Right atrium auricular region (tissue), 2 donors: ENCODE data around the gene PPP1R2C. TPM values are rescaled to one million over a fixed set of nuclear protein-coding genes. Genes with fewer than 3 reads are reported as not detected.

Source experiments
- DNase-seq: peaks from one replicate; pipeline ENCODE4 v3.0.0-alpha.2; 2019; ENCODE audit warnings: low spot score
- H3K27ac ChIP-seq, 2 donors: fragments of 200-600 bp; sonication (generic); 1 replicate in 1 of 2; 2 replicates in 1 of 2; pipeline ENCODE4 v1.5.1; 2016 to 2019
- H3K27me3 ChIP-seq, 2 donors: fragments of 200-600 bp; sonication (generic); one replicate each; pipeline versions ENCODE4 v1.5.1 to v1.6.0; 2017 to 2019
- H3K36me3 ChIP-seq: fragments of 200-600 bp; sonication (generic); one replicate; pipeline ENCODE4 v1.5.1; 2016
- H3K4me1 ChIP-seq, 2 donors: fragments of 200-600 bp; sonication (generic); one replicate each; pipeline versions ENCODE4 v1.5.1 to v1.6.0; 2017 to 2019
- H3K4me3 ChIP-seq, 2 donors: fragments of 200-600 bp; sonication (generic); 1 replicate in 1 of 2; 2 replicates in 1 of 2; pipeline ENCODE4 v1.5.1; 2017 to 2019; ENCODE audit warnings: mild to moderate bottlenecking in 1 of 2, moderate library complexity in 1 of 2
- H3K9me3 ChIP-seq, 2 donors: fragments of 200-600 bp; sonication (generic); one replicate each; pipeline ENCODE4 v1.5.1; 2019
- total RNA-seq, 2 donors: library from RNA; depleted of rRNA; stranded (reverse); fragments of >200 nt; gene quantifications; one replicate each; pipeline ENCODE4 v1.1.0, GENCODE V29; 2016
- TF ChIP-seq, protein P1 (sequence below), 2 donors: fragments of 200-600 bp; sonication (generic); IDR thresholded peaks; one replicate each; pipeline ENCODE4 v1.5.1; 2019; ENCODE audit warnings: antibody characterized with exemption in 2 of 2

PPP1R2C gene
- total RNA-seq, 2 donors from 2014 or later: not detected

GRCh38 chrX:42818151-42818921, 40.4 kb upstream of the PPP1R2C start:
- H3K4me1 ChIP-seq: no peaks in the 10 kb centered on the region
- H3K36me3 ChIP-seq: no peaks in the 10 kb centered on the region
- no peak for DNase-seq
- no peak overlapping the region for H3K4me3 ChIP-seq
- peaks cover 7 to 26% of the 10 kb centered on the region in 2 donors for H3K9me3 ChIP-seq
- H3K27ac ChIP-seq: no peak overlapping the region
- H3K27me3 ChIP-seq: no peaks in the 10 kb centered on the region
- TF ChIP-seq, protein P1, sequence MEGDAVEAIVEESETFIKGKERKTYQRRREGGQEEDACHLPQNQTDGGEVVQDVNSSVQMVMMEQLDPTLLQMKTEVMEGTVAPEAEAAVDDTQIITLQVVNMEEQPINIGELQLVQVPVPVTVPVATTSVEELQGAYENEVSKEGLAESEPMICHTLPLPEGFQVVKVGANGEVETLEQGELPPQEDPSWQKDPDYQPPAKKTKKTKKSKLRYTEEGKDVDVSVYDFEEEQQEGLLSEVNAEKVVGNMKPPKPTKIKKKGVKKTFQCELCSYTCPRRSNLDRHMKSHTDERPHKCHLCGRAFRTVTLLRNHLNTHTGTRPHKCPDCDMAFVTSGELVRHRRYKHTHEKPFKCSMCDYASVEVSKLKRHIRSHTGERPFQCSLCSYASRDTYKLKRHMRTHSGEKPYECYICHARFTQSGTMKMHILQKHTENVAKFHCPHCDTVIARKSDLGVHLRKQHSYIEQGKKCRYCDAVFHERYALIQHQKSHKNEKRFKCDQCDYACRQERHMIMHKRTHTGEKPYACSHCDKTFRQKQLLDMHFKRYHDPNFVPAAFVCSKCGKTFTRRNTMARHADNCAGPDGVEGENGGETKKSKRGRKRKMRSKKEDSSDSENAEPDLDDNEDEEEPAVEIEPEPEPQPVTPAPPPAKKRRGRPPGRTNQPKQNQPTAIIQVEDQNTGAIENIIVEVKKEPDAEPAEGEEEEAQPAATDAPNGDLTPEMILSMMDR (IDR thresholded peaks at IDR 0.05): no peak

DNA sequence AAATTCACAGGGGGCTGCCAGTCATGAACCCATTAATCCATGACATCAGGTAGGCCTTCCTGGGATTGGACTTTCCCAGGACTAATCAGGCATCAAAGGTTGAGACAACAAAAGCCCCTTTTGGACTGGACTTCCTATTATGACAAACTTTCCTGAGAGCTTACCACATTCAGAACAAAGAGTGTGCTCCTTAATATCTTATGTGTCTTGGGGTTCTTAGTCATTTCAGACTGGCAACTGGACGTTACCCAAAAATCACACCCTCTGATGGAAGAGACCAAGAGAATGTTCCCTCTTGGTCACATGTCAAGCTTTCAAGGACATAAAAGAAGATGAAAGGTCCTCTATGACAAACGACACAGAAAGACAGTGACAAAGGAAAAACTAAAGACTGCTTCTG, 31.6 kb upstream of the PPP1R2C start:
- no peak for DNase-seq
- Histone ChIP-seq H3K4me3 (no peak overlapping the region), H3K9me3 (peaks cover 0 to 3% of the 10 kb centered on the region in 2 donors), H3K36me3 (no peaks in the 10 kb centered on the region), H3K27me3 (no peaks in the 10 kb centered on the region), H3K4me1 (no peaks in the 10 kb centered on the region), H3K27ac (no peak overlapping the region)
- TF ChIP-seq, protein P1 (IDR thresholded peaks at IDR 0.05): no peak

DNA sequence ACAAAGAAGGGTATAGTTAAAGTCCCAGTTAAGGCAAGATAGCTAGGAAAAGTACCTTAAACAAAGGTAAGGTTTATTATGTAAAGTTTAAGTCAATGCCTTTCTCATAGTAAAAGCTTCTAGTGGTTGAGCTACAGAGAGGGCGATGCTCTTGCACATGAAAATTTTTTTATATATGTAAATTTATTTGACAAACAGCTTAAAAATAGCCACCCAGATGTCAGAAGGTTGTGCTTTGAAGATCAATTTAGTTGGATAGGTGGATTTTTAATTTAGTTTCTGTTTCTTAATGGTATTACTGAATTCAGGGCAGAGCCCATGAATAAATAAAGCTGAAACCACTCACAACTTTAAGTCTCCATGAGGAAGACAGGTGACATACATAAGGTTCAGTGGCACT, 29.4 kb upstream of the PPP1R2C start:
- H3K27me3 ChIP-seq: no peaks in the 10 kb centered on the region

GRCh38 chrX:42804524-42804923, 26.6 kb upstream of the PPP1R2C start:
- no peaks in the 10 kb centered on the region for H3K27me3 ChIP-seq
- H3K9me3 ChIP-seq: peaks cover 0 to 5% of the 10 kb centered on the region in 2 donors
- no peak overlapping the region for H3K27ac ChIP-seq
- H3K36me3 ChIP-seq: no peaks in the 10 kb centered on the region
- DNase-seq: no peak
- H3K4me1 ChIP-seq: no peaks in the 10 kb centered on the region
- TF ChIP-seq, protein P1 (IDR thresholded peaks at IDR 0.05): no peak
- no peak overlapping the region for H3K4me3 ChIP-seq

More for the DNA sequence above, 29.4 kb upstream of the PPP1R2C start:
- Histone ChIP-seq H3K36me3 (no peaks in the 10 kb centered on the region), H3K4me1 (no peaks in the 10 kb centered on the region), H3K9me3 (no peaks in the 10 kb centered on the region), H3K27ac (no peak overlapping the region), H3K4me3 (no peak overlapping the region)
- DNase-seq: no peak
- TF ChIP-seq, protein P1 (IDR thresholded peaks at IDR 0.05): no peak

DNA sequence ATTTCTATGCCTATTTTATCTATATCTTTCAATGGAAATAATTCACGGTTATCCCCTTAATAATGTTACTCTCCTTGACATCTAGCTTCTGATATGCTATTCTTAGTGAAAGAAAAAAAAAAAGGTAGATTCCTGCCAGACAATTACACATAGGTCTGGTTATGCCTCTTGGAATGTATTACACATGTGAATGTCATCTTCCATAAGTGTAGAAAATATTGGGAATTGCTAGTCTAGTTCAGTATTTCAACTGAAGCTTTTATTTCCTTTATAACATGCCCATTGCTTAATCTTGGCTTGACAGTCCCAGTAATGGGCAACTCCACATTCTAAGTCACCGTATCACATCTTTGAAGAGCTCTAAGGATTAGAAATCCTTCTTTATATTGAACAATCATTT, 25.4 kb upstream of the PPP1R2C start:
- Histone ChIP-seq H3K27ac (no peak overlapping the region), H3K4me1 (no peaks in the 10 kb centered on the region), H3K36me3 (no peaks in the 10 kb centered on the region), H3K4me3 (no peak overlapping the region), H3K9me3 (peaks cover 0 to 8% of the 10 kb centered on the region in 2 donors), H3K27me3 (no peaks in the 10 kb centered on the region)
- TF ChIP-seq, protein P1 (IDR thresholded peaks at IDR 0.05): no peak
- DNase-seq: no peak
